Measurements from ENCODE around the gene MRGPRF.
"Not testable (repeated sequence)": the region's sequence is repeated elsewhere in the genome, so short reads cannot be mapped to it uniquely, and the experiment has no call there.

MRGPRF gene

DNA sequence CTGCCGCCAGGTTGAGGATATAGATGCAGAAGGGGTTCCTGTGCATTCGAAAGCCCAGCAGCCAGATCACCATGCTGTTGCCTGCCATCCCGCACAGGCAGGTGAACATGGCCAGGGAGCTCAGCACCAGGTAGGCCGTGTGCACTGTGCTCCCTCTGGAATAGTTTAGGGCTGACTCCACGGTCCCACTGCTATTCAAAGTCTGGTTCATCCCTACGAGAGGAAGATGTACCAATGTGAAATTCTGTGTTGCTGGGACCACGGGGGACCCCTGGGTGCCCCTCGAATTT, 32.3 kb downstream of the MRGPRF start, which contains the start of gene MRGPRD:
MRGPRD (minus strand) TSS at position 211 of the 290 bp plus-strand sequence; CDS start at position 211, 0 bp downstream.
- no peak for DNase-seq

DNA sequence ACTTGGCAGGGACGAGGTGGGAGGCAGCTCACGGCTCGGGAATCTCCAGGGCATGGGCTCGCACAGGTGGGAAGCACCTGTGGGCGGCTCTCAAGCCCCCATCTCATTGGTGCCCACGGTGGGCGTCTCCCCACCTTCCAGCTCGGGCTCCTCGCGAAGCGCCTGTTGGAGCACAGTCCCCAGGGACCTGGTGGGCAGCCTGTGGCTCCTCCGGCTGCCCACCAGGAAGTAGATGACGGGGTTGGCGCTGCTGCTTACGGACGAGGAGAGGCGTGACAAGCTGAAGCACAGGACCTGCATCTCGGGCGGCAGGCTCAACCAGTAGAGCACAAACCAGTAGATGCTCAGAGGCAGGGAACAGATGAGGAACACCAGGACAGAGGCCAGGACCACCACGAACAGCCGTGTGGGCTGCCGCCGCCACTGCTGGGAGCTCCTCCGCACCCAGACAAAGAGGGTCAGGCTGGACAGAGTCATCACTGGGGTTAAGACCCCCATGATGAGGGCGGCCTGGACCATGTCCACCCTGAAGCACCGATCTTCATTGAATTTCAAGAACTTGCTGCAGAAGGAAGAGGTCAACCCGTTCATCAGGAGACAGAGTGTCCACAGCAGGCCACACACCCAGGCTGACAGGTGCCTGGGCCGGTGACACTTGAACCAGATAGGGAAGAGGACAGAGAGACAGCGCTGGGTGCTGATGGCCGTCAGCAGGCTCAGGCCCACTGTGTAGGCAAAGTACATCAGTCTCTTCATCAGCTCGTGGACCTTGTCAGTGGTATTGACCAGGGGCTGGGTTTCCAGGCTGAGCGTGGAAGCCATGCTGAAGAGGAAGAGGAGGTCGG, 32.9 kb downstream of the MRGPRF start:
- no peak for DNase-seq

DNA sequence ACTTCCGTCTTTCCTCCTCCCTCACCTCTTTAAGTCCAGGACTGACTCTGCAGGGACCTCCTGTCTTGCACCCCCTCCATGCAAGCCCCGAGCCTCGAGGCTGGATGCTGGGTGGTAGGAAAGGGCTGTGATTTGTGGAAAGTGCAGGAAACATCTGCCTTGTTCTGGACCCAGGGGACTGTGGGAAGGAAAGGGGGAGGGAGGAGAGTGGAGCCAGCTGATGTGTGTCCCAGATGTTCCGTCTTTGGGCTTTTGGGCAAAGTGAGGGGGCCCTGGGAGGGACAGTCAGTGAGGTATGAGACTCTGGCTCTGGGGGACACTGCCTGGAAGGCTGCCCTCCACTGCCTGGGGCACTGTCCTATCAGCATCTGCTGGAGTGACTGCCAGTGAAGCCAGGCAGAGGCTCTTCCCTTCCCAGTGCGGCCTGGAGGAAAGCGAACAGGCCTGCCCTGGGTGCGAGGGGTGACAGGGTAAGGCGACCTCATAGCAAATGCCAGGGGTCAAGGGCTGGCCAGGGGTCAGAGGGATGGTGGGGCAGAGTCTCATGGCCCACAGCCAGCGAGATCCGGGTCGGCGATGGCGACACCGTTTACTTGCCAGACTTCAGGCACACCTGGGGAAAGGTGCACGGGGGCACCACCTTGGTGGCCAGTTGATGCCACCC, 34.0 kb downstream of the MRGPRF start:
- DNase-seq: no peak

DNA sequence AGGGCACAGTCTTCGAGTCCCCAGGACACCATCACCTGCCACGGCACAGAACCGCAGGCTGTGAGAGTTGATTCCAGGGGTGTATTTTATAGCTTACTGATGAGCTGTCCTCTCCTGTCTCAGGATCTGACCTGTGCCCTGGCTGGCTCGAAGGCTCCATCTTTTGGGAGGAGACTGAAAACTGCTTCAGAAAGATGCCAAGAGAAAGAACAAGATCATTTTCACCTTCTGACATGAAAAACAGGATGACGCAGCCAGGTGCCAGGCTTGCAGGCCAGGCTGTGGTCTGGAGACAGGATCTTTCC, 34.5 kb downstream of the MRGPRF start:
- DNase-seq: no peak

DNA sequence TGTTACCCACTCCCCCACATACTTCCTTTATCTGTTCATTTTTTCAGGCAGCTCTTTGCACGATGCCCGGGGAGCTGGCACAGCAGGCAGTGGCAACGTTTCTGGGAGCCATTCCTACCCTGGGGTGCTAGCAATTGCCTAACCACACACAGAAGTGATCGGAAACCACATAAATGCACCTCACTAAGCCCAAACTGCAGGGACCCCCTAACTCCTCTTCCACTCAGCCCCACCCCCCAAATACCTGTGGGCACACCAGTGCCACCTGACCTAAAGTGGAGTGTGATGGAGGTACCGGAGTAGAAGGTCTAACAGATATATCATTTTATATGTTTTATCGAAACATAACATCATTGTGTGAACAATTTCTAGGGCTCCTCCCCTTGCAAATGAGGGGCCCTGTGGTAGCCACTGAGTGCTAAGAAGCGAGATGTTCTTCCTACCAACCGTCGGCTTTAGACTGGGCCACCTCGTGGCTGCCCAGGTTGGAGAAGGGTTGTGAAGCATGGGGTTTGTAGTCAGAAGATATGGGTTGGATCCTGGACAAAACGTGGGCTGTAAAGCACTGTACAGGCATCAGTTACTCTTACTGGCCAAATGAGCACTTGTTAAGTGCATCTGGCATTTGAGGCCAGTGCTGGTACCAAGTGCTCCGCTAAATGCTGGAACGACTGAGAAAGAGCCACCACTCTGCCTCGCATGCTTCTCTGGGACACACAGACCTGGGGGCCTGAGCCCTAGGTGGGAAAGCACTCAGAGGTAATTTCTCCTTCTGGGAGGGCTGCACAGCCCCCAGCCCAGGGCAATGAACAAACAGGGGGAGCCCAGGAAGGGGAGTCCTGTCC, 35.0 kb downstream of the MRGPRF start:
- no peak for DNase-seq

DNA sequence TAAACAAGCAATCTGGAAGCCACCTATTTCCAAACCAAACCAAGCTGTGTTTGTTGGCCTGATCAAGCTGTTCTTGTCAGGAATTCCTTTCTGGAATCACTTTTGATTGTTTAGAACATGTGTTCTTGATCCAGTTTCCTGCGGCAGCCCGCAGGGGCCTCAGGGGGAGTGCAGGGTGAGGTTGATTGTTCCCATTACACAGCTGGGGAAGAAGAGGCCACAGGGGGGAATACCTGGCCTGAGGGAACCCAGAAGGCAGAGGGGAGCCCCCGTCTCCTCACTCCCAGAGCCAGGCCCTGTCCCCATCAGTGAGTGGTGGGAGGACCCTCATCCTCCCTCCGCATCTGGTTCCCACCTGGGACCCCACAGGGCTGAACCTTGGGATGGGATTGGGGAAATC, 36.5 kb downstream of the MRGPRF start:
- DNase-seq: no peak

DNA sequence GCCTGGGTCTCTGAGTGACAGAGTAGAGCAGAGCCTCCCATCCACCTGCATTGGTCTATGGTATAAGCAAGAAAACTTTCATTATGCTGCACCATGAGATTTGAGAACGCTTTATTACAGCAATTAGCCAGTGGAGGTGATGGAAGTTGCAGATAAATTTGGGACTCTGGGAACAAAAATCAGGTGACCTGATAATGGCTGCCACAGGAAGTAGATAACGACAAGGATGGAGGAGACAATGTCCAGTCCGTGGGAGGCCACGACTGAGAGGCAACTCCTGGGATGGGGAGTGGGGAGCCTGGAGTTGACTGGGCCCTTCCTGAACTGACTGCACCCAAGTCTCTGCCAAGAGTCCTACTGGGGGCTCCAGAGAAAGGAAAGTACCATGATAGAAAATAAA, 37.0 kb downstream of the MRGPRF start:
- no peak for DNase-seq

DNA sequence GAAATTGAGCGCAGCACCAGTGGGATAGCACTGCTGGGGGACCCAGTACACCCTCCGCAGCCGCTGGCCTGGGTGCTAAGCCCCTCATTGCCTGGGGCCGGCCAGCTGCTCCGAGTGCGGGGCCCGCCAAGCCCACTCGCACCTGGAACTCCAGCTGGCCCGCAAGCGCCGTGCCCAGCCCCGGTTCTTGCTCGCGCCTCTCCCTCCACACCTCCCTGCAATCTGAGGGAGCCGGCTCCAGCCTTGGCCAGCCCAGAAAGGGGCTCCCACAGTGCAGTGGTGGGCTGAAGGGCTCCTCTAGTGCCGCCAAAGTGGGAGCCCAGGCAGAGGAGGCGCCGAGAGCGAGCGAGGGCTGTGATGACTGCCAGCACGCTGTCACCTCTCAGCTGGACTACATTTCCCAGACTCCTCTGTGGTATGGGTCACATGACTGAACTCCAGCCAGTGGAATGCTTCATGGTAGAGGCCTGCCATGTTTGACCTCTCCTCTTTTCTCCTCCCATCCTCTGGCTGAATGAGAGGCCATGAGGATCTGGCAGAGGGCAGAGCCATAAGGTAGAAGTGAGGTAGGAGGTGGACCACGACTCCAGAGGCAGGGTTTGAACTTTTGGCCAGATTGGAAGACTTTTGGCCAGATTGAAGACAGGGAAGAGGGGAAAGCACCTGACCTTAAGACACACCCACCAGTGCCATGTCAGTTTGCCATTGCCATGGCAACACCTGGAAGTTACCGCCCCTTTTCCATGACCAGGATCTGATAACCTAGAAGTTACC, 38.4 kb downstream of the MRGPRF start:
- DNase-seq: no peak

DNA sequence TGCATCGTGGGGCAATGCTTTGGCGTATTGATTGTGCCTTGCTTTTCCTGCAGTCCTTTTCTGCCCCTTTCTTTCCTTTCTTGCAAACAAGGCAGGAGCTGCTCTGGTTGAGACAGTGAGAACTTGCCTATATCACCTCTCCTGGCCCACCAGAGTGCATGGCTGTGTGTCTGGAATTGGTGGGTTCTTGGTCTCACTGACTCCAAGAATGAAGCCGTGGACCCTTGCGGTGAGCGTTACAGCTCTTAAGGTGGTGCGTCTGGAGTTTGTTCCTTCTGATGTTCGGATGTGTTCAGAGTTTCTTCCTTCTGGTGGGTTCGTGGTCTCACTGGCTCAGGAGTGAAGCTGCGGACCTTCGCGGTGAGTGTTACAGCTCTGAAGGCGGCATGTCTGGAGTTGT, 39.3 kb downstream of the MRGPRF start:
- not testable (repeated sequence) for DNase-seq

DNA sequence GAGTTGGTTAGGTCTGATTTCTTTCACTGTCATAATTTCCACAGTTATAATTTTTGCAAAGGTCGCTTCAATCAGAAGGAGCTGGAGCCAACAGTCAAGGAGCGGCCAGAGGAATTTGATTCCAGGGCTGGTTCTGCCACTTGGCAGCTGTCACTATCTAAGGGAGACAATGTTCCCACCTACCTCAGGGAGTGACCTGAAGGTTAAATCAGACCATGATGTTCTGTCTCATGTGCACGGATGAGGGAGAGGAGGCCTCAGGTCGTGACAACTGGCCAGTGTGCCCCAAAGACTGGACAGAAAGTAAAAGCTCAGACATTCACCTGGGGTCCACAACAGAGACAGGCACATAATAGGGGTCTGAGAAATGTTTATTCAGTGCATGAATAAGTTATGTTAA, 39.8 kb downstream of the MRGPRF start:
- DNase-seq: no peak

DNA sequence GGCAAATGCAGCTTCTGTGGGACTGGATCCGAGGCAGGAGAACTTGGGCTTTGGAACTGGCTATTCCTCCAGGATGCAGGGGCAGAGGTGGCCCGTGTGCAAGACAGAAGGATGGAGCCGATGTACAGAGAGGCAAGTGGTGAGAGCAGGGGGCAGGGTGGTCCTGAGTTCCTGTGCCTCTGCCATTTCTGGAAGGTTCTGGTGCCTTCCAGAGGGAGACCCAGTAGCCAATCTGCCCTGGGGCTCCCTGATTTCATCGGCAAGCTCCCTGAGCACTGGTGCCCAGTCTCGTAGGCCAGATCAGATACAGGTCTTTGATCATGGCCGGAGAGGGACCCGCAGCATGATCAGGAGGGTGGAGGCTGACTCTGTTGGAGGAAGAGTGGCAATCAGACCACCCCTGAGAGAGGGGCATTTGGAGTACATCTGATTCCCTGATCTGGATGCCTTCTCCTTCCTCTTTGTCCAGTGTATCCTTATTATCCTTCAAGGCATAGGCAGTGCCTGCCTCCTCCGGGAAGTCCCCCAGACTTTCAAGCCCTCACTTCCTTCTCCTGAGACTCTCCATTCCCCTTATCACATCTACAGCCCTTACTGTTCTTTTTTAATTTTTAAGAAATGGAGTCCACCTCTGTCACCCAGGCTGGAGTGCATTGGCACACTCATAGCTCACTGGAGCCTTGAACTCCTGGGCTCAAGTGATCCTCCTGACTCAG, 42.0 kb downstream of the MRGPRF start:
- DNase-seq: no peak

DNA sequence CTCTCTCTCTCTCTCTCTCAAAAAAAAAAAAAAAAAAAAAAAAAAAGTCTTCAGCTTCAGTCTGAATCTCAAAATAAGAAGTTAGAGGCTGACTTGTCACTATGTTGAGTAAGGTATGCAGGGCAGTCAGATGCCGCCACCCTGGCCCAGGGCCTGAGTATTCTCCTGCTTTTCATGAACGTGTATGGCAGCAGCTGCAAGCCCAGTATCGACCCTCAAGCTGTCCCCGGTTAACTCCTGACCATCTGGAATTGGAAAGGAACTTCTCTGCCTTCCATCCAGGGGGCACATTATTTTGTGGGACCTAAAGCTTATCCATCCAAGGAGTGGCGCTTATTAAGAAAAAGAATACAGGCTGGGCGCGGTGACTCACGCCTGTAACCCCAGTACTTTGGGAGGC, 43.7 kb downstream of the MRGPRF start:
- DNase-seq: no peak

DNA sequence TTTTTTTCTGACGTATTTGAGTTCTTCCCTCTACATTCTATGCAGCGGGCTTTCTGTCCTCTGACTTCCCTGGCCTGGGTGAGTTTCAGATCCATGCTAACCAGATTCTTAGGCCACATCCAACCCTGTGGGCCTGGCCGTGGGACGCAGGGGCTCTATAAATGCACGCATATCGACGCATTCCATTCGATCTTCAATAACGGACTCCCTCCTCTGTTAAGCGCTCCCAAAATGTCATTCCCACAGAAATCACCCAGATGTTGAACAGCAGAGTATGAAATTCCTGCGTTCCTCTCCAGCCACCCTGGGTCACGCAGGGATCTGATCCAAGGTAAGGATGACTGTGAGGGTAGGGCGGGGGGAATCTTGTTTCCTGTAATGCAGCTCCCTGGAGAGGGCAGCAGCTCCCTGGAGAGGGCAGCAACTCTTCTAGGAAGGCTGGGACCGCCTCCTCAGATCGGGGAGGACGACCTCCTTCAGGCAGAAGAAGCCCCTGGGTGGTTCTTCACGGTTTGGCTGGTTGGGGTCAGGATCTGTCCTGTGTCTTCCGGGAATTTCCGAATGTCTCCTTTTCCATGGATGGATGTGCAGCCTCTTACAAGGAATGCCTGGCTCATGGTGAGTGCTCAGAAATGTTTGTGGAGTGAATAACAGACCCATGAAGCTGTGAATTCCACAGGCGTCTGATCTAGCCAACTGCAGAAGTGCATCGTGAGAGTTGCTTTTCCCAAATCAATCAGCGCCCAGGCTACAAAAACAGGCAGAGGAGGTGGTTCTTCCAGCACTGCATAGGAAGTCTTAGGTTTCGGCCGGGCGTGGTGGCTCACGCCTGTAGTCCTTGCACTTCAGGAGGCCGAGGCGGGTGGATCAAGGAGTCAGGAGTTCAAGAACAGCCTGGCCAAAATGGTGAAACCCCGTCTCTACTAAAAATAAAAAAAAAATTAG, 44.5 kb downstream of the MRGPRF start:
- DNase-seq: no peak

DNA sequence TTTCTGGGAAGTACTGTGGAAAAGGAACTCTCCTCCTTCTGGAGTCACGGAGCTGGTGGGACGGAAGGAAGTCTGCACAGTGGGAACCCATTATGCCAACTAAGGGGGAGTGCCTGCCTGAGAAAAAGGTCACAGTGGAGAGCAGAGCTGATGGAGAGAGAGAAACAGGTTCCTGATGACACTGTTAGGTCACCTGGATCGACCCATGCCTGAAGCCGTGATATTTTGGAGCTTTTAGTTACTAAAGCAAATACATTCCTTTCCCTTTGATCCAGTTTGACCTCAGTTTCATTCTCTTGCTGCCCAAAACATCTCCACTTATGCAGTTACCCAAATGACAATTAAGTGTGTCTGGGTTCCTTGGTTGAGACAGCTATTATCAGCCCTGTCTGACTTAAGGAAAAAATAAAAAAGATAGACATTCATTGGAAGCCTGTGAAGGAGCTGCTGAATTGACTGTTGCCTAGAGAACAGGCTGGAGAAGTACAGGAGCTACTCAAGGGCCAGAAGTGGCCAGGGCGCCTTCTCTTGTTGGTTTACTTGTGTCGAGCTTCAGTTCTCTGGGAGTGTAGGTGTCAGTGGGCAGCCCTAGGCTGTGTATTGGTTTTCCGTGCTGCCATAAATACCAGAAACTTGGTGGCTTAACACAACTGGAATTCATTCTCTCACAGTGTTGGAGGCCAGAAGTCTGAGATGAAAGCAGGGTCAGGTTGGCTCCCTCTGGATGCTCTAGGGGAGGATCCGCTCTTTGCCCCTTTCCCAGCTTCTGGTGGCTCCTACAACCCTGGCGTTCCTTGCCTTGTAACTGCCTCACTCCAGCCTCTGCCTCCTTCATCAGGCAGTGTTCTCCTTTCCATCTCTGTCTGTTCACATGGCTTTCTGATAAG, 45.9 kb downstream of the MRGPRF start:
- DNase-seq: no peak

DNA sequence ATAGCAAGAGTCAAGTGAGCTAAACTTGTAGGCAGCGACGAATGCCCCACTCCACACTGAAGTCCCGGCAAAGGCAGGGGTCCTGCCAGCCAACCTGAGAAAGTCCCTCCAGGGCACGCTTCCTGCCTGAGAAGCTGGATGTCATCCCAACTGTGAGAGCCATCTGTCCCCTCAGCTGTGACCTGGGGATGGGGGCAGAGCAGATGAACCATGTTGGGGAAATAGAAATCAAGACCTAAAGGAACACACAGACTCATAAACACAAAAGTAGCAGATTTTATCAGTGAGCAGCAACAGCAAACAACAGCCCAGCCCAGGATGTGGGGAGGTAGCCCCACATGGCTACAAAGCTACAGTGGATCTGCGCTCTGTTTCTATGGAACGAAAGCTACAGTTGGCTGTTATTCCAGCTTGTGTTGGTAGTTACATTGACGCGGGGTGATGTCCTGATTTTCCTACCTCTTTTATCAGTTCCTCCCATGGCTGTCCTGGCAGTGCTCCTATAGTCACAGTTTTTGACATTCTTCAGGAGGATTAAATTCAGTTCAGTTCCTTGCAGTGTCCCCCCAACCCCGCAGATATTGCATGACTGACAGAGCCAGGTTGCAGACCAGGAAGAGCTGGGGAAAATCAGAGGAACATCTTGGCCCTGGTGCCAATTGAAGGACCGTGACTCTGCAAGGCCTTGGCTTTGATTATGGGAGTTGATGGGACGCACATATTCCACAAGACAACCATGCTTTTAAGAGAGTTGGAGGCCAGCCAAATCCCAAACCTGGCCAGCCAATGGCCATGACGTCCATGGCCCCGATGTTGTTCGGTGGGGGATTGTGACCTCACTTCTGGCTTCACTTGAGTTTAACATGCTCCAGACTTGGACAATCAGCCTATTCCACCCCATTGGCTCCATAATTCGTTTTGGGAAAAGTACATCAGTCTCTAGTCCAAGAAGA, 46.9 kb downstream of the MRGPRF start:
- DNase-seq: peak in 1 of 2 experiments; percentile 68

DNA sequence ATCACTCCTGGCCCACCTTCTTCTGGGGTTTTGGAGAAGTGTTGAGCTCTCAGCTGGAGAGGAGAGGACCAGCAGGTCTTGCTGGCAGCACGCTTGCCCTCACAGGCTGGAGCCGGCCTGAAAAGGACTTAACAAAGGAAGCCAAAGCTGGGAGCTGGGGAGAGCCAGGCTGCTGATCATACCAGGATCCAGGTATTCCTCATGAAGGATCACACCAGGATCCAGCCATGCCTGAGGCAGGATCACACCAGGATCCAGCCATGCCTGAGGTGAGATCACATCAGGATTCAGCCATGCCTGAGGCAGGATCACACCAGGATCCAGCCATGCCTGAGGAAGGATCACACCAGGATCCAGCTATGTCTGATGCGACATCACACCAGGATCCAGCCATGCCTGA, 49.3 kb downstream of the MRGPRF start:
- no peak for DNase-seq

DNA sequence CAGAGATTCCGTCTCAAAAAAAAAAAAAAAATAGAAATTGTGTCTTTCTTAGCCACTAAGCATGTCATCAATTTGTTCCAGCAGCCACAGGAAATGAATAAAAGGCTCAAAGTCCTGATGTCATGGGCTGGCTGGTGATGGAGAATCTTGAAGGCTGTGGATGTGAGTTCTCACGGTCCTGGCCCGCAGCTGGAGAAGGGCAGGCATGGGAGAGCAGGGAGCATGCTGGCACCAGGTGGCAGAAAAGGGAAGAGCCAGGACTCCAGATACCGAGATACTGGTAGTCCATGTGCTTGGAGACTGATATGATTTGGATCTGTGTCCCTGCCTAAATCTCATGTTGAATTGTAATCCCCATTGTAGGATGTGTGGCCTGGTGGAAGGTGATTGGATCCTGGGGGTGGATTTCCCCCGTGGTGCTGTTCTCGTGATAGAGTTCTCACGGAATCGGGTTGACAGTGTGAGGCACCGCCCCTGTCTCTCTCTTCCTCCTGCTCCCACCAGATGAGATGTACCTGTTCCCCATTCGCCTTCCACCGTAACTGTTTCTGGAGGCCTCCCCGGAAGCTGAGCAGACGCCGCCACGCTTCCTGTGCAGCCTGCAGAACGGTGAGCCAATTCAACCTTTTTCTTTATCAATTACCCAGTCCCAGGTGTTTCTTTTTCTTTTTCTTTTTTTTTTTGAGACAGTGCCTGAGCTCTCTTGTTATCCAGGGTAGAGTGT, 50.4 kb downstream of the MRGPRF start:
- peak in 1 of 2 experiments; percentile 22 for DNase-seq

DNA sequence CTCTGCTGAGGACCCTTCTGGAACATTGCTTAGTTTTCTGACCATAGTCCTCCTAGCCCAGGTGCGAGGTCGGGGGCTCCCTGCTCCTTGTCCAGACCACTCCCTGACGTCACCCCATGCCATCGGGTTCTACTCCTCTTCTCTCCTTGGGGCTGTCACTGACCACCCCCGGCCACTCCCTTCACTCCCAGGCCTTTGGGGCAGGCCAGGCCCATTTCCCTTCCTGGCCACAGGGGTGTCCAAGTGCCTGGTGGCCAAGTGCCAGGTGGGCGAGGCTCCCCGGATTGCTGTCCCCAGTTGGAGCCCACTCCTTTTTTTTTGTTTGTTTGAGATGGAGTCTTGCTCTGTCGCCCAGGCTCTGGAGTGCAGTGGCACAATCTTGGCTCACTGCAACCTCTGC, 51.8 kb downstream of the MRGPRF start:
- no peak for DNase-seq
